ENCODE data around the gene SPG21.

- TF ChIP-seq CTCF (IDR thresholded peaks at IDR 0.05) (no peak), POLR2A (IDR thresholded peaks at IDR 0.05; ENCODE audit: low read depth) (no peak), EP300 (IDR thresholded peaks at IDR 0.05) (no peak)
Measured at GRCh38 chr15:64961013-64961412, 28.7 kb downstream of the SPG21 start.
